ENCODE measurements around the gene PPP4R2.
A peak's percentile ranks its signal among the peaks of the same experiment; 100 is the strongest.

Gene PPP4R2

GRCh38 chr3:72996473-72997333 is at the start of gene PPP4R2:
Gene PPP4R2, plus strand, starts transcription at chr3:72996811. Its CDS starts 227 bp downstream, at chr3:72997038.
- peak; percentile 89 for DNase-seq

GRCh38 chr3:72947715-72948490 is 48.7 kb upstream of the PPP4R2 start:
- no peak for DNase-seq

GRCh38 chr3:72949016-72949415 is 47.6 kb upstream of the PPP4R2 start:
- no peak for DNase-seq

GRCh38 chr3:72950372-72950771 is 46.2 kb upstream of the PPP4R2 start:
- DNase-seq, result no peak

GRCh38 chr3:72950801-72951200 is 45.8 kb upstream of the PPP4R2 start:
- DNase-seq, result no peak

- DNase-seq, result no peak
Observed at GRCh38 chr3:72951259-72951722, 45.3 kb upstream of the PPP4R2 start.

GRCh38 chr3:72953325-72953956 is 43.2 kb upstream of the PPP4R2 start:
- DNase-seq, result no peak

GRCh38 chr3:72957297-72957696 is 39.3 kb upstream of the PPP4R2 start:
- DNase-seq, result no peak

GRCh38 chr3:72959336-72959735 is 37.3 kb upstream of the PPP4R2 start:
- DNase-seq, result peak; percentile 5

- DNase-seq, result peak; percentile 15
Observed at GRCh38 chr3:72960812-72961518, 35.6 kb upstream of the PPP4R2 start.

- DNase-seq, result no peak
Observed at GRCh38 chr3:72961752-72962151, 34.9 kb upstream of the PPP4R2 start.

GRCh38 chr3:72962317-72962716 is 34.3 kb upstream of the PPP4R2 start:
- no peak for DNase-seq

- no peak for DNase-seq
Observed at GRCh38 chr3:72964633-72965032, 32.0 kb upstream of the PPP4R2 start.

GRCh38 chr3:72968266-72968664 is 28.3 kb upstream of the PPP4R2 start:
- no peak for DNase-seq

GRCh38 chr3:72969766-72970165 is 26.8 kb upstream of the PPP4R2 start:
- no peak for DNase-seq

GRCh38 chr3:72970942-72971341 is 25.7 kb upstream of the PPP4R2 start:
- DNase-seq, result no peak

- DNase-seq, result no peak
Observed at GRCh38 chr3:72972706-72973030, 23.9 kb upstream of the PPP4R2 start.

- no peak for DNase-seq
Observed at GRCh38 chr3:72973031-72973723, 23.4 kb upstream of the PPP4R2 start.

GRCh38 chr3:72973786-72974185 is 22.8 kb upstream of the PPP4R2 start:
- no peak for DNase-seq

- peak; percentile 66 for DNase-seq
Observed at GRCh38 chr3:72974956-72975355, 21.7 kb upstream of the PPP4R2 start.

GRCh38 chr3:72976281-72976741 is 20.3 kb upstream of the PPP4R2 start:
- no peak for DNase-seq

All from NCI-H82 (cell line).